Stimulated activated CD4-positive, alpha-beta T cell treated with anti-CD3 and anti-CD28 coated beads, Interleukin-1b, Interleukin-23, amount 100 ng/mL, for 48 hours (primary cell): Measurements from ENCODE around the gene PLA2G4C.

Experiments used
- DNase-seq: peaks from one replicate; pipeline ENCODE4 v3.0.0-alpha.2; 2020

PLA2G4C gene

GRCh38 chr19:48051335-48052033 lies 59.1 kb downstream of the PLA2G4C start:
- no peak for DNase-seq

GRCh38 chr19:48044561-48044960 lies 66.1 kb downstream of the PLA2G4C start:
- DNase-seq, result no peak

- DNase-seq, result no peak
Measured at GRCh38 chr19:48043675-48044258, 66.8 kb downstream of the PLA2G4C start, which contains the start of gene CABP5. Gene CABP5, minus strand, starts transcription at chr19:48044079. Its CDS starts 157 bp downstream, at chr19:48043922.

GRCh38 chr19:48041877-48042580 lies 68.6 kb downstream of the PLA2G4C start:
- DNase-seq, result no peak

- DNase-seq, result no peak
Measured at GRCh38 chr19:48036765-48037164, 73.9 kb downstream of the PLA2G4C start.

GRCh38 chr19:48033604-48034003 lies 77.0 kb downstream of the PLA2G4C start:
- no peak for DNase-seq

GRCh38 chr19:48030073-48030472 lies 80.5 kb downstream of the PLA2G4C start:
- DNase-seq, result no peak

GRCh38 chr19:48029431-48029830 lies 81.2 kb downstream of the PLA2G4C start:
- DNase-seq, result no peak

GRCh38 chr19:48025480-48025879 lies 85.1 kb downstream of the PLA2G4C start:
- no peak for DNase-seq

GRCh38 chr19:48023518-48023917 lies 87.1 kb downstream of the PLA2G4C start:
- DNase-seq, result no peak

- DNase-seq, result no peak
Measured at GRCh38 chr19:48023011-48023410, 87.6 kb downstream of the PLA2G4C start.

GRCh38 chr19:48020686-48021085 lies 89.9 kb downstream of the PLA2G4C start:
- no peak for DNase-seq

GRCh38 chr19:48010932-48011758 lies 99.5 kb downstream of the PLA2G4C start:
- DNase-seq, result no peak

- peak; percentile 3 for DNase-seq
Measured at GRCh38 chr19:48006762-48007161, 103.9 kb downstream of the PLA2G4C start.

- DNase-seq, result no peak
Measured at GRCh38 chr19:48004236-48004635, 106.4 kb downstream of the PLA2G4C start.

GRCh38 chr19:48000846-48001245 lies 109.8 kb downstream of the PLA2G4C start:
- no peak for DNase-seq

GRCh38 chr19:47998800-47999199 lies 111.8 kb downstream of the PLA2G4C start:
- no peak for DNase-seq
